Thyroid gland (tissue), 4 donors: ENCODE measurements around the gene FGD5.

ENCODE experiments used
- POLR2A ChIP-seq, 2 donors: fragments of 450-650 bp; IDR thresholded peaks; one replicate each; pipeline ENCODE4 v1.6.1; 2017; ENCODE audit warnings: antibody characterized with exemption in 2 of 2, mild to moderate bottlenecking in 2 of 2, moderate library complexity in 1 of 2
- TF ChIP-seq, protein P1 (sequence below), 6 experiments: fragments of 200-600 bp in 3 of 6; fragments of 450-650 bp in 3 of 6; sonication (generic) in 3 of 6; IDR thresholded peaks; one replicate each; pipeline ENCODE4 v1.5.1; 2016 to 2019; ENCODE audit warnings: antibody characterized with exemption in 6 of 6, mild to moderate bottlenecking in 2 of 6, inconsistent platforms in 1 of 6, moderate library complexity in 1 of 6

DNA sequence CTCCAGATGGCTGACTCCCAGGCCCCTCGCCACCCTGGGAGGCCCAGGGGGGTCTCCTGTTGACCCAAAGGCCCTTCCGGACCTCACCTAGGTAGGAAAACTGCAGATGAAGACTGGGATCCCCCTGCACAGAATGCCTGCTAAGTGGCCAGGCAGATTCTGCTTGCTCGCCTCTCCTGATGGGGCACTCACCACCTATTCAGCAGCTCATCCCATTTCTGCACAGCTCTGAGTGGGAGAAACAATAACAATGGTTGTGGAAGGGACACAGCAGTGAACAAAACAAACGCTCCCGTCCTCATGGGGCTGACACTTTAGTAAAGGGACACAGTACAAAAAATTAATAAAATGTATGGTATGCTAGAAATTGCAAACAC lies 24.9 kb upstream of the FGD5 start:
- TF ChIP-seq, protein P1, sequence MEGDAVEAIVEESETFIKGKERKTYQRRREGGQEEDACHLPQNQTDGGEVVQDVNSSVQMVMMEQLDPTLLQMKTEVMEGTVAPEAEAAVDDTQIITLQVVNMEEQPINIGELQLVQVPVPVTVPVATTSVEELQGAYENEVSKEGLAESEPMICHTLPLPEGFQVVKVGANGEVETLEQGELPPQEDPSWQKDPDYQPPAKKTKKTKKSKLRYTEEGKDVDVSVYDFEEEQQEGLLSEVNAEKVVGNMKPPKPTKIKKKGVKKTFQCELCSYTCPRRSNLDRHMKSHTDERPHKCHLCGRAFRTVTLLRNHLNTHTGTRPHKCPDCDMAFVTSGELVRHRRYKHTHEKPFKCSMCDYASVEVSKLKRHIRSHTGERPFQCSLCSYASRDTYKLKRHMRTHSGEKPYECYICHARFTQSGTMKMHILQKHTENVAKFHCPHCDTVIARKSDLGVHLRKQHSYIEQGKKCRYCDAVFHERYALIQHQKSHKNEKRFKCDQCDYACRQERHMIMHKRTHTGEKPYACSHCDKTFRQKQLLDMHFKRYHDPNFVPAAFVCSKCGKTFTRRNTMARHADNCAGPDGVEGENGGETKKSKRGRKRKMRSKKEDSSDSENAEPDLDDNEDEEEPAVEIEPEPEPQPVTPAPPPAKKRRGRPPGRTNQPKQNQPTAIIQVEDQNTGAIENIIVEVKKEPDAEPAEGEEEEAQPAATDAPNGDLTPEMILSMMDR (IDR thresholded peaks at IDR 0.05) = no peak
- no peak for TF ChIP-seq POLR2A (IDR thresholded peaks at IDR 0.05)
